HepG2 (cell line): ENCODE data around the gene AHRR.

ENCODE experiments used
- FOSL1 ChIP-seq: sonication (generic); formaldehyde crosslinking; IDR thresholded peaks from 2 replicates; pipeline ENCODE4 v1.9.0; 2021; ENCODE audit warnings: missing genetic modification reagents, borderline replicate concordance
- FOXK2 ChIP-seq: fragments of 450-650 bp; IDR thresholded peaks from 2 replicates; pipeline ENCODE4 v1.6.1; 2016
- ZNF484 ChIP-seq: sonication (generic); formaldehyde crosslinking; IDR thresholded peaks from 2 replicates; pipeline ENCODE4 v1.5.1; 2020; ENCODE audit warnings: mild to moderate bottlenecking, low read depth, missing genetic modification reagents, borderline replicate concordance

GRCh38 chr5:433836-434235 is 112.3 kb downstream of the AHRR start:
- no peak for TF ChIP-seq FOXK2
- no peak for TF ChIP-seq ZNF484 (CRISPR knock-in tag)
- no peak for TF ChIP-seq FOSL1
